SK-N-SH (cell line): ENCODE data around the gene ANKS1B. TPM values are rescaled to one million over a fixed set of nuclear protein-coding genes. Genes with fewer than 3 reads are reported as not detected.

Experiments
- CTCF ChIA-PET: fragments of 300-600, 350-600 bp; formaldehyde crosslinking; extraction: SDS; loops from one replicate; lab custom pipeline; 2021; lab: Yijun Ruan, JAX
- POLR2A ChIA-PET: fragments of 350-600 bp; sonication (Branson Sonifier 250); formaldehyde crosslinking; extraction: SDS; loops from one replicate; lab custom pipeline; 2020; ENCODE audit warnings: antibody characterized with exemption, inconsistent platforms; lab: Yijun Ruan, JAX
- DNase-seq: peaks from one replicate; pipeline ENCODE4 v3.0.0; 2012
- H2AFZ ChIP-seq: fragments of 200-600 bp; sonication (generic); 2 replicates; pipeline ENCODE4 v1.8.1; 2016; ENCODE audit warnings: antibody characterized with exemption, mild to moderate bottlenecking, low read depth
- H3F3A ChIP-seq: fragments of 200-600 bp; sonication (generic); replicated peaks from 2 replicates; pipeline ENCODE3; 2016; ENCODE audit warnings: antibody characterized with exemption, mild to moderate bottlenecking; ENCODE audit not compliant: insufficient read depth
- H3K27ac ChIP-seq, 2 experiments: fragments of 200-500 bp in 1 of 2; fragments of 200-600 bp in 1 of 2; sonication (Bioruptor generic) in 1 of 2; sonication (generic), shearing (Covaris generic) in 1 of 2; 2 replicates each; pipeline versions ENCODE4 v1.5.1 to v1.6.1; 2014 to 2016; ENCODE audit warnings: low read depth in 2 of 2, inconsistent platforms in 1 of 2, low read length in 1 of 2, mild to moderate bottlenecking in 1 of 2, mixed read lengths in 1 of 2
- H3K27me3 ChIP-seq: fragments of 200-600 bp; sonication (generic), shearing (Covaris generic); 2 replicates; pipeline ENCODE4 v1.6.1; 2016; ENCODE audit warnings: mixed run types; ENCODE audit not compliant: insufficient read depth
- H3K36me3 ChIP-seq, 2 experiments: fragments of 200-500 bp in 1 of 2; fragments of 200-600 bp in 1 of 2; sonication (Bioruptor generic) in 1 of 2; sonication (generic) in 1 of 2; replicated peaks in 1 of 2; 2 replicates each; pipeline versions ENCODE3 to v1.5.1; 2014 to 2016; ENCODE audit warnings: low read length in 1 of 2, mild to moderate bottlenecking in 1 of 2; ENCODE audit not compliant: insufficient read depth in 2 of 2, control insufficient read depth in 1 of 2
- H3K4me1 ChIP-seq, 2 experiments: fragments of 200-500 bp in 1 of 2; fragments of 200-600 bp in 1 of 2; sonication (Bioruptor generic) in 1 of 2; sonication (generic), shearing (Covaris generic) in 1 of 2; 2 replicates each; pipeline versions ENCODE4 v1.5.1 to v1.6.1; 2014 to 2016; ENCODE audit warnings: low read depth in 1 of 2, low read length in 1 of 2, mixed run types in 1 of 2; ENCODE audit not compliant: insufficient read depth in 2 of 2, control insufficient read depth in 1 of 2
- H3K4me2 ChIP-seq: fragments of 200-600 bp; sonication (generic), shearing (Covaris generic); 2 replicates; pipeline ENCODE4 v1.6.1; 2017; ENCODE audit warnings: mixed run types
- H3K4me3 ChIP-seq, 2 experiments: fragments of 200-500 bp in 1 of 2; fragments of 200-600 bp in 1 of 2; sonication (Bioruptor generic) in 1 of 2; sonication (generic), shearing (Covaris generic) in 1 of 2; 2 replicates each; pipeline versions ENCODE4 v1.5.1 to v1.8.1; 2014 to 2016; ENCODE audit warnings: low read depth in 2 of 2, inconsistent platforms in 1 of 2, low read length in 1 of 2, mild to moderate bottlenecking in 1 of 2, mixed read lengths in 1 of 2, moderate library complexity in 1 of 2
- H3K79me2 ChIP-seq: fragments of 200-600 bp; sonication (generic); 2 replicates; pipeline ENCODE4 v1.8.1; 2017; ENCODE audit warnings: mild to moderate bottlenecking; ENCODE audit not compliant: insufficient read depth
- H3K9ac ChIP-seq: fragments of 200-600 bp; sonication (generic); 2 replicates; pipeline ENCODE4 v1.6.1; 2017; ENCODE audit warnings: mixed run types
- H3K9me2 ChIP-seq: fragments of 200-600 bp; sonication (generic); 2 replicates; pipeline ENCODE4 v1.6.1; 2017; ENCODE audit warnings: mixed run types
- H3K9me3 ChIP-seq: fragments of 200-600 bp; sonication (generic); 2 replicates; pipeline ENCODE4 v1.6.1; 2017; ENCODE audit warnings: mixed run types, mild to moderate bottlenecking, moderate library complexity
- H4K20me1 ChIP-seq: fragments of 200-600 bp; sonication (generic); 2 replicates; pipeline ENCODE4 v1.6.1; 2017; ENCODE audit warnings: mild to moderate bottlenecking, mixed run types; ENCODE audit not compliant: insufficient read depth
- CHD2 ChIP-seq: fragments of 150-350 bp; IDR thresholded peaks from 2 replicates; pipeline ENCODE4 v1.6.1; 2018; ENCODE audit warnings: low read length; ENCODE audit not compliant: partially characterized antibody
- CTCF ChIP-seq: fragments of 200-600 bp; sonication (generic); IDR thresholded peaks from 2 replicates; pipeline ENCODE4 v1.6.1; 2017; ENCODE audit warnings: antibody characterized with exemption, mild to moderate bottlenecking, moderate library complexity
- GABPA ChIP-seq: IDR thresholded peaks from 2 replicates; pipeline ENCODE4 v1.4.0; 2012; ENCODE audit warnings: low read depth, mild to moderate bottlenecking
- MAX ChIP-seq: IDR thresholded peaks from 2 replicates; pipeline ENCODE4 v1.4.0; 2012; ENCODE audit warnings: low read depth
- MEF2A ChIP-seq: IDR thresholded peaks from 2 replicates; pipeline ENCODE4 v1.4.0; 2012; ENCODE audit warnings: low read depth, borderline replicate concordance
- NFIC ChIP-seq: IDR thresholded peaks from 2 replicates; pipeline ENCODE4 v1.4.0; 2012; ENCODE audit warnings: borderline replicate concordance
- NRF1 ChIP-seq: IDR thresholded peaks from 2 replicates; pipeline ENCODE4 v1.6.1; 2012; ENCODE audit warnings: low read depth, mild to moderate bottlenecking, low read length
- POLR2AphosphoS5 ChIP-seq: IDR thresholded peaks from 2 replicates; pipeline ENCODE4 v1.6.1; 2012; ENCODE audit warnings: low read depth, low read length
- RAD21 ChIP-seq: IDR thresholded peaks from 2 replicates; pipeline ENCODE4 v1.6.1; 2012; ENCODE audit warnings: mild to moderate bottlenecking, low read length
- RXRA ChIP-seq: IDR thresholded peaks from 2 replicates; pipeline ENCODE4 v1.4.0; 2012; ENCODE audit warnings: low read depth, mild to moderate bottlenecking, borderline replicate concordance
- SIN3A ChIP-seq: IDR thresholded peaks from 2 replicates; pipeline ENCODE4 v1.6.1; 2012; ENCODE audit warnings: low read depth, mild to moderate bottlenecking, low read length, moderate library complexity, borderline replicate concordance
- TCF12 ChIP-seq: IDR thresholded peaks from 2 replicates; pipeline ENCODE4 v1.4.0; 2012
- TEAD4 ChIP-seq: IDR thresholded peaks from 2 replicates; pipeline ENCODE4 v1.4.0; 2012; ENCODE audit warnings: mild to moderate bottlenecking, borderline replicate concordance; ENCODE audit not compliant: insufficient read depth
- WGBS: methylation state at CpG from one replicate; pipeline ENCODE4 v1.1.6; 2017; ENCODE audit warnings: low lambda C conversion rate; 5-methylcytosine and 5-hydroxymethylcytosine counted together
- polyA plus RNA-seq, 3 experiments: library from polyadenylated mRNA; depleted of rRNA; stranded (reverse); fragments of >200 nt; gene quantifications; 2 replicates each; pipeline ENCODE4 v1.2.3, GENCODE V29; 2012
- TF ChIP-seq, protein P1 (sequence below): IDR thresholded peaks from 2 replicates; pipeline ENCODE4 v1.6.1; 2012; ENCODE audit warnings: mild to moderate bottlenecking, low read depth, low read length, moderate library complexity
- TF ChIP-seq, protein P2 (sequence below): IDR thresholded peaks from 2 replicates; pipeline ENCODE4 v1.4.0; 2012; ENCODE audit warnings: low read depth, borderline replicate concordance

The ANKS1B gene
- polyA plus RNA-seq, 1 of the 3 experiments (the other 2 are of a cell fraction): 1.8 TPM

DNA sequence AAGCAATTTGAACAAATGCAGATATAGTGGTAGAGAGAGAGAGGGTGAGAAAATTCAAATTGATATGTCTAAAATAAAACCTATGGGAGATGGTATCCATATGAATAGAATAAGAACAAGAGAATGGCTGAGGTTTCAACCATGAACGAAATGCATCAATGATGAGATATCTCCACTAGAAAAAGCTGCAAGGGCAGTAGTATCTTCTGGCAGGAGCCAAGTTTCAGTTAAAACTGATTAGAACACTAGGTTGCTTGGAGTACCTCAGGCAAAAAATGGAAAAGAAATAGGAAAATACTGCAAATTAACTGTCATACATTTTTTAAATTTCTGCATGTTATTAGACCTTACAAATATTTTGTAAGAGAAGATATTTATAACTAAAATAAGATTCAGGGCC is 151.3 kb downstream of the ANKS1B start:
- Histone ChIP-seq H3K9me3 (no peaks in the 10 kb centered on the region), H3K4me2 (no peak overlapping the region), H2AFZ (no peak overlapping the region), H3K4me1 (no peaks in the 10 kb centered on the region), H3K79me2 (no peaks in the 10 kb centered on the region), H3K27ac (no peak overlapping the region), H3K9ac (no peak overlapping the region), H3F3A (no peaks in the 10 kb centered on the region), H3K9me2 (no peaks in the 10 kb centered on the region), H3K36me3 (no peaks in the 10 kb centered on the region), H3K4me3 (no peak overlapping the region), H4K20me1 (no peaks in the 10 kb centered on the region), H3K27me3 (no peaks in the 10 kb centered on the region)
- TF ChIP-seq NRF1 (no peak), GABPA (no peak), TCF12 (no peak), MAX (no peak), MEF2A (no peak), RXRA (no peak), SIN3A (no peak), CTCF (no peak), NFIC (no peak), CHD2 (no peak), TEAD4 (no peak), RAD21 (no peak), POLR2AphosphoS5 (no peak)
- TF ChIP-seq, protein P1, sequence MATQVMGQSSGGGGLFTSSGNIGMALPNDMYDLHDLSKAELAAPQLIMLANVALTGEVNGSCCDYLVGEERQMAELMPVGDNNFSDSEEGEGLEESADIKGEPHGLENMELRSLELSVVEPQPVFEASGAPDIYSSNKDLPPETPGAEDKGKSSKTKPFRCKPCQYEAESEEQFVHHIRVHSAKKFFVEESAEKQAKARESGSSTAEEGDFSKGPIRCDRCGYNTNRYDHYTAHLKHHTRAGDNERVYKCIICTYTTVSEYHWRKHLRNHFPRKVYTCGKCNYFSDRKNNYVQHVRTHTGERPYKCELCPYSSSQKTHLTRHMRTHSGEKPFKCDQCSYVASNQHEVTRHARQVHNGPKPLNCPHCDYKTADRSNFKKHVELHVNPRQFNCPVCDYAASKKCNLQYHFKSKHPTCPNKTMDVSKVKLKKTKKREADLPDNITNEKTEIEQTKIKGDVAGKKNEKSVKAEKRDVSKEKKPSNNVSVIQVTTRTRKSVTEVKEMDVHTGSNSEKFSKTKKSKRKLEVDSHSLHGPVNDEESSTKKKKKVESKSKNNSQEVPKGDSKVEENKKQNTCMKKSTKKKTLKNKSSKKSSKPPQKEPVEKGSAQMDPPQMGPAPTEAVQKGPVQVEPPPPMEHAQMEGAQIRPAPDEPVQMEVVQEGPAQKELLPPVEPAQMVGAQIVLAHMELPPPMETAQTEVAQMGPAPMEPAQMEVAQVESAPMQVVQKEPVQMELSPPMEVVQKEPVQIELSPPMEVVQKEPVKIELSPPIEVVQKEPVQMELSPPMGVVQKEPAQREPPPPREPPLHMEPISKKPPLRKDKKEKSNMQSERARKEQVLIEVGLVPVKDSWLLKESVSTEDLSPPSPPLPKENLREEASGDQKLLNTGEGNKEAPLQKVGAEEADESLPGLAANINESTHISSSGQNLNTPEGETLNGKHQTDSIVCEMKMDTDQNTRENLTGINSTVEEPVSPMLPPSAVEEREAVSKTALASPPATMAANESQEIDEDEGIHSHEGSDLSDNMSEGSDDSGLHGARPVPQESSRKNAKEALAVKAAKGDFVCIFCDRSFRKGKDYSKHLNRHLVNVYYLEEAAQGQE: no peak
- TF ChIP-seq, protein P2, sequence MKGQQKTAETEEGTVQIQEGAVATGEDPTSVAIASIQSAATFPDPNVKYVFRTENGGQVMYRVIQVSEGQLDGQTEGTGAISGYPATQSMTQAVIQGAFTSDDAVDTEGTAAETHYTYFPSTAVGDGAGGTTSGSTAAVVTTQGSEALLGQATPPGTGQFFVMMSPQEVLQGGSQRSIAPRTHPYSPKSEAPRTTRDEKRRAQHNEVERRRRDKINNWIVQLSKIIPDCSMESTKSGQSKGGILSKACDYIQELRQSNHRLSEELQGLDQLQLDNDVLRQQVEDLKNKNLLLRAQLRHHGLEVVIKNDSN: no peak
- DNase-seq: no peak
- 59% methylated on average over 1 of the region's 1 CpG for WGBS
- POLR2A ChIA-PET: no interaction called here
- CTCF ChIA-PET: no interaction called here
